NCI-H748 (cell line): ENCODE measurements around the gene ARHGAP45.

ENCODE experiments used
- DNase-seq: peaks from one replicate; lab custom pipeline; 2025; ENCODE audit not compliant: unreplicated experiment; lab: John Stamatoyannopoulos, UW

Gene ARHGAP45

GRCh38 chr19:1039646-1040475 is 27.1 kb upstream of the ARHGAP45 start, which contains the start of gene ABCA7:
Gene ABCA7, plus strand, starts transcription at chr19:1040107. Its CDS starts 1,255 bp downstream, at chr19:1041362.
- DNase-seq, result peak; percentile 96

DNA sequence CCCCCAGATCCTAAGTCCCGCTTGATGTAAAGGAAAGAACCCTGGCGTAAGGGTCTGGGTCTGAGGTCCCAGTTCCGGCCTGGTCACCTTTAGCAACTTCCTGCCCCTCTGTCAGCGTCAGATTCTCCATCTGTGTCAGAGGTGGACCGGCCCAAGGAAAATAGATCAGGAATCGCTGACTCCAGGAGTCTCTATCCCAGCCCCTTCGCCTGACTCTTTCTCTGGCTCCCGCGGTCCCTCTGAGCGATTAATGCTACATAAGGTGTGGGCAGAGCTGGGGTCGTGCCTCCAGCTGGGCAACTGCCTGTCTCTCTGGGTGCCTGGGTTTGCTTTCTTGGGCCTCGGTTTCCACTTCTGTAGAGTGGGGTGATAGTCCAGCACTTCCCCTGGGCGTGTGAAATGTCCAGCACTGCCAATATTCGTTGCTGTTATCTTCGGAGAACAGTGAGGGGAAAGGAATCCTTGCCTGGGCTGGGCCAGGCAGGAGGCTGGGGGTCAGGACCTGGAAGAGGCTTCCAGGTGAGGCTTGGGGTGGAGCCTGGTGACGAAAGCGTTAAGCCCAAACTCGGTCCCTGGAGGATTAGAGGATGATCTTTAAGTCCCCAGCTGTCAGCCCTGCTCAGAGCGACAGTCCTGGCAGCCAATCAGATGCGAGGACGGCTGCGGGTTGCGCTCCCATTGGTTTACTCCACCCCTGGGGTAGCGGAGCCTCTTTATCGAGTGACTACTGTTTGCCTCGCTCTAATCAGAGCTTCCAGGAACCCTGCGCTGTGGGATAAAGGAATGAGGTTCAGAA is 26.3 kb upstream of the ARHGAP45 start:
- DNase-seq, result peak; percentile 89

GRCh38 chr19:1041272-1041834 is 25.6 kb upstream of the ARHGAP45 start:
- DNase-seq, result no peak

DNA sequence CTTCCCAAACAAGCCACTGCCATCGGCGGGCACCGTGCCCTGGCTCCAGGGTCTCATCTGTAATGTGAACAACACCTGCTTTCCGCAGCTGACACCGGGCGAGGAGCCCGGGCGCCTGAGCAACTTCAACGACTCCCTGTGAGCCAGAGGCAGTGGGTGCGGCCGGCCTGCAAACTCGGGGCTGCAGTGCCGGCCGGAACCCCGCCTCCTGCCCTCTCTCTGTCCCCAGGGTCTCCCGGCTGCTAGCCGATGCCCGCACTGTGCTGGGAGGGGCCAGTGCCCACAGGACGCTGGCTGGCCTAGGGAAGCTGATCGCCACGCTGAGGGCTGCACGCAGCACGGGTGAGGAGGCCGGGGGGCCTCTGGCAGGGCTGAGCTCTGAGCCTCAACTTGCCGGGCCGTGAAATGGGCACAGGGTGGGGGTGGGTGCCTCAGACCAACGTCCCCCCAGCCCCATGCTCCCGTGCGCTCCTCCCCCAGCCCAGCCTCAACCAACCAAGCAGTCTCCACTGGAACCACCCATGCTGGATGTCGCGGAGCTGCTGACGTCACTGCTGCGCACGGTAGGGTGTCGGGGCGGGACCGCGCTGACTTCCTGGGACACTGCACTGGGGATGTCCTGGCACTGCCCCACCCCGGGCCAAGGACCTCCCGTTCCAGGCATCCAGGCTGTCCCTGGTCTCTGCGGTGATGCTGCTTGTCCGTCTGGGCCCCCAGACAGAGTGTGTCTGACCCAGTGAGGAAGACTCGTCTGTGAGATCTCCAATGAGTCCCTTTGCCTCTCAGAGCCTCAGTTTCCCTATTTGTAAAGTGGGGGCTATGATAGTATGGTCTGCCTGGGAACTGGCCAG is 24.9 kb upstream of the ARHGAP45 start:
- peak; percentile 35 for DNase-seq

DNA sequence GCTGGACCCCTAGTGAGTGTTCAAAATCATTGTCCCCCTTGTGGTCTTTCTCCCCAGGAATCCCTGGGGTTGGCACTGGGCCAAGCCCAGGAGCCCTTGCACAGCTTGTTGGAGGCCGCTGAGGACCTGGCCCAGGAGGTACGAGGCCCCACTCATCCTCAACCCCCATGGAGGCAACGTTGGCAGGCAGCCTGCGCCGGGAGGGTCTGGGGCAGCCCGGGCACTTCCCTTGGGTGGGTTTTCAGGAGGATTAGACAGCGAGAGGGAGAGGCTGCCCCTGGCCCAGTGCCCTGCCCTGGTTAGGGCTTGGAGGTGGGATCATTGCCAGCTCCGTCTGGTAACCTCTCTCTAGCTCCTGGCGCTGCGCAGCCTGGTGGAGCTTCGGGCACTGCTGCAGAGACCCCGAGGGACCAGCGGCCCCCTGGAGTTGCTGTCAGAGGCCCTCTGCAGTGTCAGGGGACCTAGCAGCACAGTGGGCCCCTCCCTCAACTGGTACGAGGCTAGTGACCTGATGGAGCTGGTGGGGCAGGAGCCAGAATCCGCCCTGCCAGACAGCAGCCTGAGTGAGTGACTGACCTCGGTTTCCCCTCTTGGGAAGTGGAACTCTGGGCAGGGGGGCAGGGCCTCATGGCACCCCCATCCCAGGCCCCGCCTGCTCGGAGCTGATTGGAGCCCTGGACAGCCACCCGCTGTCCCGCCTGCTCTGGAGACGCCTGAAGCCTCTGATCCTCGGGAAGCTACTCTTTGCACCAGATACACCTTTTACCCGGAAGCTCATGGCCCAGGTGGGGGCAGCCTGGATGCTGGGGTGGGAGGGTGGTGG is 24.1 kb upstream of the ARHGAP45 start:
- no peak for DNase-seq

DNA sequence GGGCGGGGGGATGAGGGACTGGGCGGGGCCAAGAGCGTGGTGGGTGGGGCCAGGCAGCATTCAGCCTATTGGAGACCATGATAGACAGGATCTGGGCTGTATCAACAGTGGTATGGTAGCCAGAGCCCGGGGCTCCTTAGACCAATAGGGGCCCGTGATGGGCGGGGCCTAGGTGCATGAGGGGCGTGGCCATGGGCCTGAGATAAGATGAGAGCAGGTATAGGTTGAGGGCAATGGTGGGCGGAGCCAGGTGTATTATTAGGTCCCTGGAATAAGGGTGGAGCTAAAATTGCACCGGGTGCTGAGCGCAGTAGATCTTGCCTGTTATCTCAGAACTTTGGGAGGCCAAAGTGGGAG is 21.7 kb upstream of the ARHGAP45 start:
- DNase-seq, result peak; percentile 57

- DNase-seq, result no peak
Measured at GRCh38 chr19:1046117-1046626, 20.8 kb upstream of the ARHGAP45 start.

DNA sequence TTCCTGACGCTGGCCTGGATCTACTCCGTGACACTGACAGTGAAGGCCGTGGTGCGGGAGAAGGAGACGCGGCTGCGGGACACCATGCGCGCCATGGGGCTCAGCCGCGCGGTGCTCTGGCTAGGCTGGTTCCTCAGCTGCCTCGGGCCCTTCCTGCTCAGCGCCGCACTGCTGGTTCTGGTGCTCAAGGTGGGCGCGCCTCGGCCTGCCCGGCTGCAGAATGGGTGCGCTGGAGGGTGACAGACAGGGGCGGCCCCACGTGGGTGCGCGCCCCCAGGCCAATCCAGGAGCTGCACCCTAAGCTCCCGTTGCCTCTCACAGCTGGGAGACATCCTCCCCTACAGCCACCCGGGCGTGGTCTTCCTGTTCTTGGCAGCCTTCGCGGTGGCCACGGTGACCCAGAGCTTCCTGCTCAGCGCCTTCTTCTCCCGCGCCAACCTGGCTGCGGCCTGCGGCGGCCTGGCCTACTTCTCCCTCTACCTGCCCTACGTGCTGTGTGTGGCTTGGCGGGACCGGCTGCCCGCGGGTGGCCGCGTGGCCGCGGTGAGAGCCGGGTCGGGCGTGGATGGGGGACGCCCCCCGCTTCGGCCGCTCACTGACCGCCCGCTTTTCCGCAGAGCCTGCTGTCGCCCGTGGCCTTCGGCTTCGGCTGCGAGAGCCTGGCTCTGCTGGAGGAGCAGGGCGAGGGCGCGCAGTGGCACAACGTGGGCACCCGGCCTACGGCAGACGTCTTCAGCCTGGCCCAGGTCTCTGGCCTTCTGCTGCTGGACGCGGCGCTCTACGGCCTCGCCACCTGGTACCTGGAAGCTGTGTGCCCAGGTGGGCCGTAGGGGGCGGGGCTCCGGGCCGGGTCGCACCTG is 19.9 kb upstream of the ARHGAP45 start:
- no peak for DNase-seq

- peak; percentile 13 for DNase-seq
Measured at GRCh38 chr19:1047696-1048147, 19.2 kb upstream of the ARHGAP45 start.

GRCh38 chr19:1049106-1049505 is 17.9 kb upstream of the ARHGAP45 start:
- DNase-seq, result no peak

DNA sequence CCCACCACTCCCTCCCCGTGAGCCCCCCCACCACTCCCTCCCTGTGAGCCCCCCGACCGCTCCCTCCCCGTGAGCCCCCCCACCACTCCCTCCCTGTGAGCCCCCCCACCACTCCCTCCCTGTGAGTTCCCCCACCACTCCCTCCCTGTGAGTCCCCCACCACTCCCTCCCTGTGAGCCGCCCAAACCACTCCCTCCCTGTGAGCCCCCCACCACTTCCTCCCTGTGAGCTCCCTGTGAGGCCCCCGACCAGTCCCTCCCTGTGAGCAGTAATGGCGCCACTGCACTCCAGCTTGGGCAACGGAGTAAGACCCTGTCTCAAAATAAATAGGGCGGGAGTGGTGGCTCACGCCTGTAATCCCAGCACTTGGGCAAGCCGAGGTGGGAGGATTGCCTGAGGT is 17.2 kb upstream of the ARHGAP45 start:
- no peak for DNase-seq

GRCh38 chr19:1050989-1051788 is 15.8 kb upstream of the ARHGAP45 start:
- DNase-seq, result no peak

DNA sequence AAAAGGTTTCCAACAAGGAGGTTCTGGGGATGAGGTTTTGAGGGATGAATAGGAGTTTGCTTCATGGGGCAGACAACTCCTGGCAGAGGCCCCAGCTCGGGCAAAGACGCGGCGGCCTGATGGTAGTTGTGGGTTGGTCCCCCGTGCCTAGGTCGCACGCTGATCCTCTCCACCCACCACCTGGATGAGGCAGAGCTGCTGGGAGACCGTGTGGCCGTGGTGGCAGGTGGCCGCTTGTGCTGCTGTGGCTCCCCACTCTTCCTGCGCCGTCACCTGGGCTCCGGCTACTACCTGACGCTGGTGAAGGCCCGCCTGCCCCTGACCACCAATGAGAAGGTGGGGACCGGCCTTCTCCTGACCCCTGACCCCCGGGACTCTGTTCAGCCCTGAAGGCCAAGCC is 15.2 kb upstream of the ARHGAP45 start:
- DNase-seq, result no peak

DNA sequence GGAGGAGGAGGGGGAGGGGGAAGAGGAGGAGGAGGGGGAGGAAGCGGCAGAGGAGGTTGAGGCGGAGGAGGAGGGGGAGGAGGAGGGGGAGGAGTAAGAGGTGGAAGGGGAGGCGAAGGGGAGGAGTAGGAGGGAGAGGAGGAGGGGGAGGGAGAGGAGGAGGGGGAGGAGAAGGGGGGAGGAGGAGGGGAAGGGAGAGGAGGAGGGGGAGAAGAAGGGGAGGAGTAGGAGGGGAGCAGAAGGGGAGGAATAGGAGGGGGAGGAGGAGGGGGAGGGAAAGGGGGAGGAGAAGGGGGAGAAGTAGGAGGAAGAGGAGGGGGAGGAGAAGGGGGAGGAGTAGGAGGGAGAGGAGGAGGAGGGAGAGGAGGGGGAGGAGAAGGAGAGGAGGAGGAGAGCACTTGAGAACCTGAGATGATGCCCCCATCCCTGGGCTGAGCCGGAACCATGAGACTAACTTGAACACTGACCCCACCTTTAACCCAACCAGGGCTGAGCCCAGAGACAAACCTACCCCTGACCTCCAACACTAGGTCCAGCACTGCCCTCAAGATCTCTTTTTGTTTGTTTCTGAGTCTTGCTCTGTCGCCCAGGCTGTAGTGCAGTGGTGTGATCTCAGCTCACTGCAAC is 14.5 kb upstream of the ARHGAP45 start:
- no peak for DNase-seq

GRCh38 chr19:1053176-1054101 is 13.5 kb upstream of the ARHGAP45 start:
- DNase-seq, result no peak
